HG03575 (cell line): ENCODE results near the gene EEF1AKMT3.

Experiments
- ATAC-seq: cut with Tn5 transposase; IDR thresholded peaks from one replicate; pipeline ENCODE4 v1.9.1; 2021; ENCODE audit not compliant: unreplicated experiment, insufficient number of reproducible peaks, low FRiP score; ENCODE audit errors: extremely low read depth

The EEF1AKMT3 gene

GRCh38 chr12:57745485-57745881, 26.9 kb upstream of the EEF1AKMT3 start:
- no peak for ATAC-seq

GRCh38 chr12:57746025-57746424, 26.4 kb upstream of the EEF1AKMT3 start:
- no peak for ATAC-seq

GRCh38 chr12:57749061-57749460, 23.4 kb upstream of the EEF1AKMT3 start:
- no peak for ATAC-seq

GRCh38 chr12:57750561-57751431, 21.6 kb upstream of the EEF1AKMT3 start:
- ATAC-seq, result no peak

- no peak for ATAC-seq
Measured at GRCh38 chr12:57751432-57751787, 21.0 kb upstream of the EEF1AKMT3 start.

GRCh38 chr12:57751788-57752667, 20.4 kb upstream of the EEF1AKMT3 start, which contains the start of gene CDK4:
TSS of gene CDK4 (minus strand) at chr12:57752310. CDS start at chr12:57751717, 593 bp downstream.
- peak; percentile 44 for ATAC-seq

- no peak for ATAC-seq
Measured at GRCh38 chr12:57752668-57753000, 19.8 kb upstream of the EEF1AKMT3 start.

- ATAC-seq, result no peak
Measured at GRCh38 chr12:57753756-57754337, 18.6 kb upstream of the EEF1AKMT3 start.

GRCh38 chr12:57754411-57755193, 17.8 kb upstream of the EEF1AKMT3 start, which contains the start of gene MARCHF9:
TSS of gene MARCHF9 (plus strand) at chr12:57755103. CDS start at chr12:57755529, 426 bp downstream.
- ATAC-seq, result no peak

GRCh38 chr12:57755194-57755453, 17.3 kb upstream of the EEF1AKMT3 start:
- ATAC-seq, result no peak

GRCh38 chr12:57755454-57756372, 16.7 kb upstream of the EEF1AKMT3 start:
- ATAC-seq, result no peak

GRCh38 chr12:57756406-57757341, 15.7 kb upstream of the EEF1AKMT3 start:
- ATAC-seq, result no peak

GRCh38 chr12:57757771-57758170, 14.6 kb upstream of the EEF1AKMT3 start:
- ATAC-seq, result no peak

- no peak for ATAC-seq
Measured at GRCh38 chr12:57758552-57759359, 13.7 kb upstream of the EEF1AKMT3 start.

- ATAC-seq, result no peak
Measured at GRCh38 chr12:57759360-57759980, 12.9 kb upstream of the EEF1AKMT3 start.
